RWPE2 (cell line): Measurements from ENCODE around the gene THSD7B.

Experiments used
- ATAC-seq: fragments of 200-7000 bp; cut with Tn5 transposase; 3 replicates; pipeline ENCODE4 v1.9.1; 2021; ENCODE audit warnings: low read depth
- DNase-seq: peaks from one replicate; pipeline ENCODE4 v3.0.0-alpha.2; 2020; ENCODE audit warnings: low spot score
- H3K27ac ChIP-seq: fragments of 450-650 bp; 2 replicates; pipeline ENCODE4 v1.5.1; 2017; ENCODE audit warnings: mild to moderate bottlenecking; ENCODE audit not compliant: poor library complexity, severe bottlenecking
- H3K27me3 ChIP-seq: fragments of 250-450 bp; sonication (Bioruptor Pico); 2 replicates; pipeline ENCODE4 v1.5.1; 2021; ENCODE audit warnings: mild to moderate bottlenecking, moderate library complexity; ENCODE audit not compliant: insufficient read depth, poor library complexity, severe bottlenecking
- H3K36me3 ChIP-seq: fragments of 250-450 bp; sonication (Bioruptor Pico); 2 replicates; pipeline ENCODE4 v1.5.1; 2020; ENCODE audit warnings: low read depth, mild to moderate bottlenecking, moderate library complexity
- H3K4me1 ChIP-seq: fragments of 250-450 bp; sonication (Bioruptor Pico); 2 replicates; pipeline ENCODE4 v1.5.1; 2021; ENCODE audit warnings: mild to moderate bottlenecking, moderate library complexity; ENCODE audit not compliant: insufficient read depth, poor library complexity, severe bottlenecking
- H3K4me3 ChIP-seq: fragments of 250-450 bp; sonication (Bioruptor Pico); 2 replicates; pipeline ENCODE4 v1.5.1; 2021; ENCODE audit warnings: mild to moderate bottlenecking, moderate library complexity; ENCODE audit not compliant: severe bottlenecking
- H3K9me3 ChIP-seq: fragments of 250-450 bp; sonication (Bioruptor Pico); 2 replicates; pipeline ENCODE4 v1.5.1; 2021; ENCODE audit warnings: mild to moderate bottlenecking, moderate library complexity; ENCODE audit not compliant: severe bottlenecking
- CTCF ChIP-seq: fragments of 450-650 bp; IDR thresholded peaks from one replicate; pipeline ENCODE4 v1.5.1; 2017; ENCODE audit warnings: mild to moderate bottlenecking, moderate library complexity; ENCODE audit not compliant: poor library complexity, severe bottlenecking

THSD7B gene

GRCh38 chr2:137500599-137500998, 735.3 kb downstream of the THSD7B start:
- Histone ChIP-seq H3K9me3 (no peaks in the 10 kb centered on the region), H3K36me3 (no peaks in the 10 kb centered on the region), H3K4me1 (no peaks in the 10 kb centered on the region), H3K27me3 (no peaks in the 10 kb centered on the region), H3K27ac (no peak overlapping the region), H3K4me3 (no peak overlapping the region)
- DNase-seq (no peak), ATAC-seq (no peak)
- no peak for TF ChIP-seq CTCF

GRCh38 chr2:137507237-137507636, 741.9 kb downstream of the THSD7B start:
- DNase-seq, result no peak
- H3K27me3 ChIP-seq, result no peaks in the 10 kb centered on the region
- no peak for ATAC-seq
- no peaks in the 10 kb centered on the region for H3K36me3 ChIP-seq
- no peaks in the 10 kb centered on the region for H3K4me1 ChIP-seq
- H3K27ac ChIP-seq, result no peak overlapping the region
- H3K9me3 ChIP-seq, result no peaks in the 10 kb centered on the region
- no peak for TF ChIP-seq CTCF
- no peak overlapping the region for H3K4me3 ChIP-seq

- H3K36me3 ChIP-seq, result no peaks in the 10 kb centered on the region
- ATAC-seq, result peak; percentile 68; the same call in 2 of the 3 replicates
- no peaks in the 10 kb centered on the region for H3K9me3 ChIP-seq
- DNase-seq, result no peak
- no peak overlapping the region for H3K27ac ChIP-seq
- no peak for TF ChIP-seq CTCF
- H3K4me1 ChIP-seq, result no peaks in the 10 kb centered on the region
- no peak overlapping the region for H3K4me3 ChIP-seq
- no peaks in the 10 kb centered on the region for H3K27me3 ChIP-seq
These were observed 743.5 kb downstream of the THSD7B start for GRCh38 chr2:137508739-137509384.

GRCh38 chr2:137511526-137511925, 746.2 kb downstream of the THSD7B start:
- ATAC-seq (no peak), DNase-seq (no peak)
- Histone ChIP-seq H3K4me3 (no peak overlapping the region), H3K27me3 (no peaks in the 10 kb centered on the region), H3K9me3 (no peaks in the 10 kb centered on the region), H3K4me1 (no peaks in the 10 kb centered on the region), H3K36me3 (no peaks in the 10 kb centered on the region), H3K27ac (no peak overlapping the region)
- TF ChIP-seq CTCF, result no peak

- ATAC-seq, result no peak
- DNase-seq, result no peak
- Histone ChIP-seq H3K27me3 (no peaks in the 10 kb centered on the region), H3K9me3 (no peaks in the 10 kb centered on the region), H3K4me1 (no peaks in the 10 kb centered on the region), H3K27ac (no peak overlapping the region), H3K4me3 (no peak overlapping the region), H3K36me3 (no peaks in the 10 kb centered on the region)
- no peak for TF ChIP-seq CTCF
These were observed 756.6 kb downstream of the THSD7B start for GRCh38 chr2:137521653-137522619.
